Trophoblast cell (in vitro differentiated cells and primary cell): ENCODE measurements around the gene MED12L.

Experiments used
- DNase-seq, 2 donors: peaks; one replicate each; pipeline ENCODE4 v3.0.0-alpha.2; 2016
- H2AFZ ChIP-seq: 2 replicates; pipeline ENCODE4 v1.6.1; 2013; ENCODE audit warnings: low read length, moderate library complexity, mild to moderate bottlenecking; ENCODE audit not compliant: insufficient read depth, poor library complexity
- H2AK5ac ChIP-seq: 2 replicates; pipeline ENCODE4 v1.6.1; 2013; ENCODE audit warnings: mild to moderate bottlenecking, low read length
- H2BK120ac ChIP-seq: 2 replicates; pipeline ENCODE4 v1.6.1; 2013; ENCODE audit warnings: low read length, mild to moderate bottlenecking, moderate library complexity; ENCODE audit not compliant: insufficient read depth, poor library complexity
- H2BK12ac ChIP-seq: 2 replicates; pipeline ENCODE4 v1.6.1; 2013; ENCODE audit warnings: mild to moderate bottlenecking, low read length, moderate library complexity
- H2BK5ac ChIP-seq: 2 replicates; pipeline ENCODE4 v1.6.1; 2013; ENCODE audit warnings: low read length, low read depth, moderate library complexity, mild to moderate bottlenecking; ENCODE audit not compliant: poor library complexity
- H3K14ac ChIP-seq: 2 replicates; pipeline ENCODE4 v1.6.1; 2013; ENCODE audit warnings: mild to moderate bottlenecking, low read length
- H3K18ac ChIP-seq: 2 replicates; pipeline ENCODE4 v1.6.1; 2013; ENCODE audit warnings: mild to moderate bottlenecking, low read length
- H3K23ac ChIP-seq: 2 replicates; pipeline ENCODE4 v1.6.1; 2013; ENCODE audit warnings: low read length
- H3K27ac ChIP-seq: 2 replicates; pipeline ENCODE4 v1.5.1; 2013; ENCODE audit warnings: low read depth, mild to moderate bottlenecking, inconsistent platforms, low read length, moderate library complexity
- H3K27me3 ChIP-seq: 2 replicates; pipeline ENCODE4 v1.6.1; 2013; ENCODE audit warnings: inconsistent platforms, mild to moderate bottlenecking, low read length, moderate library complexity; ENCODE audit not compliant: insufficient read depth
- H3K36me3 ChIP-seq, 2 experiments: 1 replicate in 1 of 2; 2 replicates in 1 of 2; pipeline ENCODE4 v1.6.1; 2013; ENCODE audit warnings: low read length in 2 of 2, mild to moderate bottlenecking in 2 of 2, moderate library complexity in 1 of 2; ENCODE audit not compliant: insufficient read depth in 2 of 2, control insufficient read depth in 1 of 2
- H3K4ac ChIP-seq: 2 replicates; pipeline ENCODE4 v1.6.1; 2013; ENCODE audit warnings: low read depth, mild to moderate bottlenecking, low read length, moderate library complexity
- H3K4me1 ChIP-seq, 2 experiments: 1 replicate in 1 of 2; 2 replicates in 1 of 2; pipeline ENCODE4 v1.6.1; 2013; ENCODE audit warnings: low read length in 2 of 2, mild to moderate bottlenecking in 2 of 2, moderate library complexity in 1 of 2; ENCODE audit not compliant: insufficient read depth in 2 of 2, control insufficient read depth in 1 of 2
- H3K4me2 ChIP-seq: 2 replicates; pipeline ENCODE4 v1.6.1; 2013; ENCODE audit warnings: inconsistent platforms, mild to moderate bottlenecking, low read length, moderate library complexity
- H3K4me3 ChIP-seq: 2 replicates; pipeline ENCODE4 v1.5.1; 2013; ENCODE audit warnings: mild to moderate bottlenecking, low read depth, low read length, inconsistent platforms
- H3K79me1 ChIP-seq: one replicate; pipeline ENCODE4 v1.6.1; 2013; ENCODE audit warnings: low read length
- H3K79me2 ChIP-seq: 2 replicates; pipeline ENCODE4 v1.6.1; 2013; ENCODE audit warnings: low read length, mild to moderate bottlenecking; ENCODE audit not compliant: control insufficient read depth, insufficient read depth, poor library complexity
- H3K9ac ChIP-seq: 2 replicates; pipeline ENCODE4 v1.6.1; 2013; ENCODE audit warnings: mild to moderate bottlenecking, low read length
- H3K9me3 ChIP-seq: 2 replicates; pipeline ENCODE4 v1.6.1; 2013; ENCODE audit warnings: low read depth, mild to moderate bottlenecking, control low read depth, inconsistent platforms, low read length; ENCODE audit not compliant: insufficient read depth
- H4K12ac ChIP-seq: 2 replicates; pipeline ENCODE4 v1.6.1; 2013; ENCODE audit warnings: low read depth, mild to moderate bottlenecking, low read length, moderate library complexity
- H4K8ac ChIP-seq: 2 replicates; pipeline ENCODE4 v1.6.1; 2013; ENCODE audit warnings: low read depth, mild to moderate bottlenecking, low read length, moderate library complexity
- H4K91ac ChIP-seq: one replicate; pipeline ENCODE4 v1.6.1; 2013; ENCODE audit warnings: low read depth, mild to moderate bottlenecking, low read length, moderate library complexity
- WGBS: extraction: QIAGEN DNeasy Blood & Tissue Kit; methylation state at CpG from one replicate; pipeline ENCODE4 v1.1.7; 2013; ENCODE audit warnings: missing lambda C conversion rate; ENCODE audit not compliant: insufficient read length, insufficient coverage; ENCODE audit errors: extremely low coverage; 5-methylcytosine and 5-hydroxymethylcytosine counted together

The MED12L gene

DNA sequence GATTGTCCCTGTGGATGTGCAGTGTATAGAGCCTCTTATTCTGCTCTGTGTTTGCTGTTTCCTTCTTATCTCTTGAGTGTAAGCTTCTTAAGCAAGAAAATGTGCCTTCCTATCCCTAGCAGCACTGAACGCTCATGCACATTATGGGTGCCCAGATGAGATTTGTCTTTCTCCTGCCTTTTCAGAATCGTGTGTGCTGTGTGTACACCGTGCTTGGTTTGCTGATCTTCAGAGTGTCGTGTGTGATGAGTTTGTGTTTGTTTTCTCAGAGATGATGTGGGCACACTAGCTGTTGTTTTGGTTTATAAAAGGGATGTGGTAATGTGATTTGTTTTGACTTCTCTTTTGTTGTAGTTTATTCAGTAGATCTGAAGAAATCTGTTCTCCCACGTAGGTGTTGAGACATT is 97.8 kb downstream of the MED12L start:
- WGBS, result no CpG with 5 or more reads among the region's 5 CpGs
- Histone ChIP-seq H3K14ac (no peak overlapping the region), H3K4me3 (no peak overlapping the region), H3K18ac (no peak overlapping the region), H3K36me3 (peaks cover 9 to 14% of the 10 kb centered on the region in 2 experiments), H4K8ac (no peak overlapping the region), H2BK5ac (no peak overlapping the region), H3K79me1 (peaks cover 2% of the 10 kb centered on the region), H3K4me2 (no peak overlapping the region), H2AK5ac (no peak overlapping the region), H3K27me3 (no peaks in the 10 kb centered on the region), H3K23ac (no peak overlapping the region), H2BK120ac (no peak overlapping the region), H3K4ac (no peak overlapping the region), H3K79me2 (no peaks in the 10 kb centered on the region), H3K27ac (no peak overlapping the region), H4K12ac (no peak overlapping the region), H3K4me1 (peaks cover 0 to 4% of the 10 kb centered on the region in 2 experiments), H3K9ac (no peak overlapping the region), H2BK12ac (no peak overlapping the region), H4K91ac (no peak overlapping the region), H3K9me3 (no peaks in the 10 kb centered on the region), H2AFZ (no peak overlapping the region)
- no peak for DNase-seq

DNA sequence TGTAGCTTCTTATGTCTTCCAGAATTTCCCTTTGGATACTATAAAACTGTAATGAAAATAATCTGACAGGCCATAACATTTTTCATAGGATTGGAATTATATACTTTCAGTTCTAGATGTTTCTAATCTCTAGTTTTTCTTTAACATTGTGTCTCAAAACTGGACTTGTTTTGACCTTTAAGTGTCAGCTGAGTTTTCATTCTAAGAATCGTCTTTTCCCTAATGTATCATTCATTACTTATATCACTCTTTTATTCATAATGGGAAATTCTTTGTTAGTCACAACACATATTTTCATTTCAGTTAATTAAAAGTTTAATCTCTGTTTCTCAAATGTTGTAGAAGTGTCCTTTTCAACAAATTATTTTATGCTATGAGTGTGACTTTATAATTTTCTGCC is 105.6 kb downstream of the MED12L start:
- H3K4me1 ChIP-seq, result no peaks in the 10 kb centered on the region
- H3K27ac ChIP-seq, result no peak overlapping the region
- H3K9me3 ChIP-seq, result no peaks in the 10 kb centered on the region
- H3K36me3 ChIP-seq, result peaks cover 11 to 13% of the 10 kb centered on the region in 2 experiments
- no peak overlapping the region for H3K4me2 ChIP-seq
- DNase-seq, result no peak
- no peak overlapping the region for H3K4me3 ChIP-seq
- no CpG with 5 or more reads among the region's 1 CpG for WGBS
- no peak overlapping the region for H4K12ac ChIP-seq
- H3K18ac ChIP-seq, result no peak overlapping the region
- H3K27me3 ChIP-seq, result no peaks in the 10 kb centered on the region
- H2BK5ac ChIP-seq, result no peak overlapping the region
- H4K8ac ChIP-seq, result no peak overlapping the region
- no peak overlapping the region for H2BK120ac ChIP-seq
- H3K79me2 ChIP-seq, result no peaks in the 10 kb centered on the region
- H2AK5ac ChIP-seq, result no peak overlapping the region
- no peak overlapping the region for H2AFZ ChIP-seq
- no peaks in the 10 kb centered on the region for H3K79me1 ChIP-seq
- no peak overlapping the region for H3K4ac ChIP-seq
- no peak overlapping the region for H3K23ac ChIP-seq
- H2BK12ac ChIP-seq, result no peak overlapping the region
- H3K14ac ChIP-seq, result no peak overlapping the region
- H3K9ac ChIP-seq, result no peak overlapping the region
- H4K91ac ChIP-seq, result no peak overlapping the region

DNA sequence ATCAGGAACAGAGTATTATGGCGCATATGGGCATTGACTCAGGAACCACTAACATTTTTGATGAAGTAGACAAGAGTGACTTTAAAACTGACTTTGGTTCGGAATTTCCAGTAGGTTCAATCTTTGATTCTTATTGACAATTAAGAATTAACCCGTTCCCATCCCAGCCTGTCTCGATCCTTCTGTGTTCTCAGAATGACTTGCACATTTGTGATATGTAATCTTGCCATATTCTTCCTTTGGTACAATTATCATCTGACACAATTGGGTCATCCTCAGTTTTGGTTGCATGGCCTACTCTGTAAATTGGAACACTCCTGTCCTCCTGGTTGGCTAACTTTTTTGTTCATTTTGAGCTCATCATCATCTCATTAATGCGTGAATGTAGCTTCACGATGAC is 107.1 kb downstream of the MED12L start:
- H4K12ac ChIP-seq, result no peak overlapping the region
- no peak overlapping the region for H2BK120ac ChIP-seq
- no CpG with 5 or more reads among the region's 6 CpGs for WGBS
- H3K18ac ChIP-seq, result no peak overlapping the region
- no peak overlapping the region for H2AFZ ChIP-seq
- H3K79me1 ChIP-seq, result peaks cover 2% of the 10 kb centered on the region
- no peak overlapping the region for H3K9ac ChIP-seq
- H3K4ac ChIP-seq, result no peak overlapping the region
- no peaks in the 10 kb centered on the region for H3K27me3 ChIP-seq
- no peak for DNase-seq
- no peak overlapping the region for H4K8ac ChIP-seq
- H3K79me2 ChIP-seq, result no peaks in the 10 kb centered on the region
- no peaks in the 10 kb centered on the region for H3K9me3 ChIP-seq
- H3K4me3 ChIP-seq, result no peak overlapping the region
- H2AK5ac ChIP-seq, result no peak overlapping the region
- H3K23ac ChIP-seq, result no peak overlapping the region
- H3K27ac ChIP-seq, result no peak overlapping the region
- H3K4me2 ChIP-seq, result no peak overlapping the region
- H2BK12ac ChIP-seq, result no peak overlapping the region
- H2BK5ac ChIP-seq, result no peak overlapping the region
- H3K36me3 ChIP-seq, result peaks cover 6 to 13% of the 10 kb centered on the region in 2 experiments
- no peak overlapping the region for H4K91ac ChIP-seq
- peaks cover 0 to 3% of the 10 kb centered on the region in 2 experiments for H3K4me1 ChIP-seq
- no peak overlapping the region for H3K14ac ChIP-seq

DNA sequence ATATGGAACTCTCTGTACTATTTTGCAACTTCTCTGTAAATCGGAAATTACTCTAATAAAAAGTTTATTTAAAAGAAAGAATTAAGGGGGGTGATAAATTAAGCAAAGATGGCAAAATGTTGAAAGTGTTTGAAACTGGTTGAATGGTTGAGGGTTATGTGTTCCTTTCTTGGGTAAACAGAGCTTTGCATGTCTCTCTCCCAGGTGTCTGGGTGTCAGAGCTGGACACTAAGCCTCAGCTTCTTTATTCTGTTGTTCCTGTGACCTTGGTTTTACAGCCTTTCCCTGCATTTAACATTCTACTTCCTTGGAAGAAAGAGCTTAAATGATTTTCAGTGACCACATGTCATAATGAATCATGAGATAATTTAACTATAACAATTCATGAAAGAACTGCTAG is 110.4 kb downstream of the MED12L start:
- H3K9me3 ChIP-seq, result no peaks in the 10 kb centered on the region
- H3K4me1 ChIP-seq, result peaks cover 3% of the 10 kb centered on the region in 2 experiments
- H4K12ac ChIP-seq, result no peak overlapping the region
- peaks cover 5 to 11% of the 10 kb centered on the region in 2 experiments for H3K36me3 ChIP-seq
- no peaks in the 10 kb centered on the region for H3K79me2 ChIP-seq
- peaks cover 6% of the 10 kb centered on the region for H3K79me1 ChIP-seq
- no peak overlapping the region for H3K14ac ChIP-seq
- no peak overlapping the region for H2AK5ac ChIP-seq
- H3K23ac ChIP-seq, result no peak overlapping the region
- H3K27ac ChIP-seq, result no peak overlapping the region
- no peak overlapping the region for H4K8ac ChIP-seq
- DNase-seq, result no peak
- no CpG with 5 or more reads among the region's 1 CpG for WGBS
- no peak overlapping the region for H3K18ac ChIP-seq
- no peak overlapping the region for H3K4me3 ChIP-seq
- no peak overlapping the region for H2AFZ ChIP-seq
- H3K9ac ChIP-seq, result no peak overlapping the region
- H2BK120ac ChIP-seq, result no peak overlapping the region
- H3K4ac ChIP-seq, result no peak overlapping the region
- H2BK12ac ChIP-seq, result no peak overlapping the region
- no peak overlapping the region for H2BK5ac ChIP-seq
- no peak overlapping the region for H4K91ac ChIP-seq
- H3K27me3 ChIP-seq, result no peaks in the 10 kb centered on the region
- H3K4me2 ChIP-seq, result no peak overlapping the region
